HK-2 (cell line): ENCODE results near the gene KIF26B.

Experiments
- DNase-seq: peaks from one replicate; pipeline ENCODE4 v3.0.0-alpha.2; 2018; ENCODE audit not compliant: unreplicated experiment

KIF26B gene

GRCh38 chr1:245241526-245242130 is 86.8 kb downstream of the KIF26B start:
- DNase-seq, result no peak

- no peak for DNase-seq
These were observed 88.2 kb downstream of the KIF26B start for GRCh38 chr1:245242989-245243388.

GRCh38 chr1:245245021-245245667 is 90.4 kb downstream of the KIF26B start:
- no peak for DNase-seq

DNA sequence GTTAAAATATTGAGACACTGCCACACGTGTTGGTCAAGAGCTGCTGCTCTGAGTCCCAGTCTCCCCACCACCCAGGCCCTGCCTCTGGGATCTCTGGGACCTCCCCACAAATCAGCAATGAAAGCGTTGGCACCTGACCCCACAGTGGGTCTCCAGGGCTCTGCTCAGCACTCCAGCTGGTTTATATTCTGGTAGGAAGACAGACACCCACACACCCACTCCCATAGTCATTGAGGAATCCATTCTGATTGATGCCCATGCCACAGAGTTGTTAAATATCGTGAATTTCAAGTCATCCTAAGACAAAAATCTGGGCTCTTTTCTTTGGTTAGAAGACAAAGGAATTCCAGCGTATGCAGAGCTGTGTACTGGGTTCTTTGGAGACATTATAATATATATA is 91.6 kb downstream of the KIF26B start:
- no peak for DNase-seq

DNA sequence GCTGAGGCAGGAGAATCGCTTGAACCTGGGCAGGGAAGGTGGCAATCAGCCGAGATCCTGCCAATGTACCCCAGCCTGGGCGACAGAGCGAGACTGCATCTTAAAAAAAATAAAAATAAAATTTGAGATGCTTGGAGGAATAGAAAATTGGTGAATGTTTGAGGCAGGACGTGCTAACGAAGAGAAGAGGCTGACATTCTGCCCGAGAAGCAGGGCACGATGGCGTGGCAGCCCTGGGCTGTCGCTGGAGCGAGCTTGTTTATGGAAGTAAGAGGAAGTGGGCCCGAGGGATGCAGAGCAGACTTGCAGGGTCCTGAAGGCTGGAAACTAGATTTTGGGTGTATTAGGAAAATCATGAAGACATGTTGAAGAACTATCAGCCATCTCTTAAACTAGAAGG is 92.6 kb downstream of the KIF26B start:
- DNase-seq, result no peak

GRCh38 chr1:245247801-245248200 is 93.0 kb downstream of the KIF26B start:
- DNase-seq, result no peak

- no peak for DNase-seq
These were observed 93.5 kb downstream of the KIF26B start for GRCh38 chr1:245248231-245248731.

DNA sequence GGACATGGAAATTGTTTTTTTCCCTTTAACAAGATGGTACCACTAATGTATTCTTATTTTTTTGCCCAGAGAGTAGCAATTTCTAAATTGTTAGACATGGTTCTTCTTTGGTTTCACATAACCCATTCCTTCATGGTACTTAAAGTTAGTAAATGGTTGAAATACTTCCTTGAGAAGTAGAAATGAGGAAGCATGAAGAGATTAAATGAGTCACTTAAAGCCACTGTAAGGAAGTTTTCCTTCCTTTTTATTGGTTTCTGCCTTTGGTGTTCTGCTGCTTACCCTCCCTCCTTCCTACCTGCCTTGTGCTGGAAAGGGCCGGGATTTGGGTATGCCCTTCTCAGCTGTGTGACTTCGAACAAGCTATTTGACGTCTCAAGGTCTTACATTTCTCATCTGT is 101.0 kb downstream of the KIF26B start:
- no peak for DNase-seq

DNA sequence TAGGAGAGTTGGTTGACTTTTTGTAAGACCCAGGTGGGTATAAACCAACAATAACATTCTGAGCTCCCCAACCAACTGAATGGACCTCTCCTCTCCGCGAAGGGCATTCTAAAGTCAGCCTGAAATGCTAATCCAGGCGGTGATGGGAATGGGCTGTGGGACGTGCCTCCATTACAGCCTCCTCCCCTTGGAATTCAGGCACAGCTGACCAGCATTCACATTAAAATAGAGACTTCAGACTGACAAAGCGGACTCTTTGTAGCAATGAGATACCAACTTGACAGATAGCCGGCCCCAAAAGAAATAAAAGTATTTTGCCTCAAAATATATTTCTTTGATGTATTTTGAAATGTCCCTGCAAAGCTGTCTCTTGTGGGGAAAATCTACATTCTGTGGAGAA is 101.7 kb downstream of the KIF26B start:
- DNase-seq, result no peak

DNA sequence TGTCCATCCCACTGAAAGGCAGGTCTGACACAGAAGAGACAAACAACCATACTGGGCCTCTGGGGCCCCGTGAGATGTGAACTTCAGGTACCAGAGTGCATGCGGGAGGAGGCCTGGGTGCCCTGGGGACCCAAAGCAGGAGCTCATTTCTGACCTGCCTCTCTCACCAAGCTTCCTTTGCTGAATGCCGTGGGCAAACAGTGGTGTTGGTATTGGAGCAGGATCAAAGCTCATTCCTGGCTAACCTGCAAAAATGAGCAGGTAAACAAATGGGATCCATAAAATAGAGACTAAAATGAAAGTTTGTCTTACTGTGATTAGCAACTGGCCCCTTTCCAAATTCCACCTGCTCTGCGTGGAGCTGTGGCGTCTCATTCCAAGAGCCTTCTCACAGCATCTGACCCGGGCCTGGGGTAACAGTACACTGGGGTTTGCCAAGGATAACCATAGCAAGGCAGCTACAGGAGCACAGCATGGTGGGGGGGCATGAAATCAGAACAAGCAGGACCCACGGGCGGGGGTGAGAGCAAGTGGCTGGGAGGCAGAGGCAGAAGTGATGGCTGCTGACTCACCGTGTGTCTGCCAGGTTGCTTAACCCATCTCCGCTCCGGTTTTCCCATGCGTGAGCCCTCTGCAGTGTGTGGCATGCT is 103.6 kb downstream of the KIF26B start:
- DNase-seq, result peak; percentile 82

DNA sequence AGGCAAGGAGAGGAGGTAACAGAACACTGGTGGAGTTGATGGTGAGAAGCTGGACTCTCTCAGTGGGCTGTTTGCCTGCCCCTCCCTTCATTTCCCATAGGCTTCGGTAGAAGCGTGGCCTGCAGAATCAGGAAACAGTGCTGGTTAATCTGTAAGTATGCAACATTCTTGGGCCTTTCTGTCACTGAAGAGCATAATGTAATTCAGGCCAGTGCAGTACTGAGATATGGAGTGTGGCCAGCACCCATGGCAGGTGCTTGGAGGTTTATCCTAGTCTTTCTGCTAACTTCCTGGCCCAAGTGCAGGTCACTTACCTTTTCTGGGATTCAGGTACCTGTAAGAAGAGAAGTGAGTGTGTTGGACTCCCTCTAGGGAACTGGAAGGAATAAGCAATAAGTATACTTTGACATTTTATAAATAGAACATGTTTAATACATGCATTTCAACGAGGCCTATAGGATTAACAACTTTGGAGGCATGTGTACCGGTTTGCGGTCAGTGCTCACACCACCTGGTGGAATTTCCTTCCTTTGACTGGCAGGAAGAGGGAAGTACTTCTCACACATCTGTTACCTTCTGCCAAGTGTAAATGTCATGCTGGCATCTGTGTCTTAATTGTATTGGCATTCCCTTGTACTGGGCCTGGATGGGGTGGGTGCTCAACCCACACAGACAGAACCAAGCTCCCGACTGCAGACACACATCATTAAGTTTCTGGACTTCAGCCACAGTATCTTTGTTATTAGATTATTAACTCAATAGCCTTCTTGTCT is 105.5 kb downstream of the KIF26B start:
- DNase-seq, result peak; percentile 79

- DNase-seq, result no peak
These were observed 106.1 kb downstream of the KIF26B start for GRCh38 chr1:245260883-245261282.

GRCh38 chr1:245261786-245262185 is 107.0 kb downstream of the KIF26B start:
- peak; percentile 79 for DNase-seq

DNA sequence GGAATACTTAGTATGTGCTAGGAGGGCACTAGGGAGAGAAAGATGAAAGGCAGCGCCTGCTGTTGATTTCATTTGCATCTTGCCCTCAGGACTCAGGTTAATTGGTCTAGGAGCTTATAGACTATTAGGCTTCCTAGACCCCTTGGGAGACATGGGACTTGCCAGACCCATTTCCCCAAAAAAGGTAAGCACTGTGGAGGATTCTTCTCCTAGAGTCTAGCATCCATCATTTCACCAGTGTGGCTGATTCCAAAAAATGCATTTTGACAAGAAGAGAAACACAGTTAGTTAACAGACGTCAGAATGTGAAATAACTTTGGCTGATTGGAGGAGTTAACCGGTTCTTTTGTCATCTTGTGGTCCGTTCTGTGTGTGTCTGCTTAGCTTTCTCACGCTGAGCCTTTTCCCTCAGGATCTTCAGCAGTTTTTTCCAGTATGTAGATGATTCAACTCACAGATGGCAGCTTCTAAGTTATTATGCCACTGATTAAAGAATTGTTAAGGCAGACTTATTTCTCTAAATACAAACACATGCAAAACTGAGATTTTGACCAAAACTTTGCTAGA is 108.8 kb downstream of the KIF26B start:
- DNase-seq, result no peak

- no peak for DNase-seq
These were observed 109.4 kb downstream of the KIF26B start for GRCh38 chr1:245264226-245264625.

DNA sequence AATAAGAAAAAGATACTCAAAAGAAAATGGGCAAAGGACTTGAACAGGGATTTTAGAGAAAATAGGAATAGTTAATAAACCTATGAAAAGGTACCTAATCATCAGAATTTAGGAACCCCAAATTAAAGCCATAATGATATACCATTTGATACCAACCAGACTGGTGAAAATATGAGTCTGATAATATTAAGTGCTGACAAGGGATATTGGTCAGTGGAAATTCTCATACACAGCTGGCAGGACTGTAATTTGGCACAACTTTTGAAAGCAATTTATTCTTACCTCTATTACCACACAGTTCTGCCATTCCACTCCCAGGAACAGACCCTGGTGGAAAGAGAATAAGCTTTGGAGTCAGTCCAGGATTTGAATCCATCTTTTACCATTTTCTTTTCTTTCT is 111.3 kb downstream of the KIF26B start:
- DNase-seq, result no peak

GRCh38 chr1:245270063-245270462 is 115.3 kb downstream of the KIF26B start:
- no peak for DNase-seq

- no peak for DNase-seq
These were observed 116.2 kb downstream of the KIF26B start for GRCh38 chr1:245270972-245271371.

DNA sequence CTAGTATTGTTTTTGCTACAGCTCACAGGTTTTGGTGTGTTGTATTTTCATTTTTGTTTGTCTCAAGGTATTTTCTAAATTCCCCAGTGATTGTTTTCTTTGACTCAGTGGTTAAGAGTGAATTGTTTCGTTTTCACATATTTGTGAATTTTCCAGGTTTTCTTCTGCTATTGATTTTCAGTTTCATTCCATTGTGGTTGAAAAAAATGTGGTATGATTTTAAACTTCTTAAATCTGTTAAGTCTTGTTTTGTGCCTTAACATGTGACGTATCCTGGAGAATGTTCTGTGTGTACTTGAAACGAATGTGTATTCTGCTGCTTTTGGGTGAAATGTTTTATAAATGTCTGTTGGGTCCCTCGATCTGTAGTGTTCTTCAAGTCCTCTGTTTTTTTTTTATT is 117.9 kb downstream of the KIF26B start:
- DNase-seq, result no peak

GRCh38 chr1:245276445-245276844 is 121.7 kb downstream of the KIF26B start:
- no peak for DNase-seq

GRCh38 chr1:245277276-245277675 is 122.5 kb downstream of the KIF26B start:
- no peak for DNase-seq

DNA sequence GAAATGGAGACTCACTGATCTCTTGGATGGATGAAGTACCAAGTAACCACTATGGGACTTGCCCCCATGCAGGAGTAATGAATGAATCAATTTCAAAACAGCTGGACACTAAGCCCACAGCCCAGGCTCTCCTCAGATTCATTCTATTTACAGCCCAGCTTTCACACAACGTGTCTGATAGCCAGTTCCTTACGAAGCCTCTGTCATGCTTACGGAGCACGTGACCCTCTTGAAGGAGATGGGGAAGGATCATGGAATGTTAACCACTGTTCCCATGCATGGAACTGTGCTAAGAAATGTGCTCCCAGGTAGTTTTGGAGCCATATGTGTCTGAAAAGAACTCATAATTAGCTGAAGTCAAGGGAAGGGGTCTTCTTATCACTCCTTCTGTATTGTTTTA is 124.1 kb downstream of the KIF26B start:
- DNase-seq, result no peak
